NCI-H1092 treated with DMSO at 0.1 percent for 48 hours (cell line): Measurements from ENCODE around the gene KICS2.
A peak's percentile ranks its signal among the peaks of the same experiment; 100 is the strongest.
"Not testable (repeated sequence)": the region's sequence is repeated elsewhere in the genome, so short reads cannot be mapped to it uniquely, and the experiment has no call there.

ENCODE experiments used
- DNase-seq: peaks from one replicate; lab custom pipeline; 2025; lab: John Stamatoyannopoulos, UW

Gene KICS2

DNA sequence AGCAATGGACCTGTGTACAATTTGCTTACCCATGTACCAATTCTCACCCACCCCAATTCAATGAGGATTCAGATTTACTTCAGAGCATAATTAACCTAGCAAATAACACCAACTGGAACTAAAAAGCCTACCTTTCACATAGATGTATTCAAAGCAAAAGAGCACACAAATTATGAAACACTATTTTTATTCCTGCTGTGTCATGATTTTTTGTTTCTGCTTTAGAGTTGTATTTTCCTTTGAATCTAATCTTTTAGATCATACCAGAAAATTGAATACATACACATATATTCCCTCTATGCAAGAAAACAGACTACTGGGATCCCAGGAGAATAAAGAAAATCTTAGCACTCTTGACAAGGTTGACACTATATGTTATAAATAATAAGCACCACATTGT, 5.9 kb downstream of the KICS2 start:
- DNase-seq, result no peak

- DNase-seq, result no peak
Observed at GRCh38 chr12:64212119-64212746, 9.9 kb downstream of the KICS2 start.

GRCh38 chr12:64207453-64207852, 14.6 kb downstream of the KICS2 start:
- no peak for DNase-seq

GRCh38 chr12:64205542-64205941, 16.6 kb downstream of the KICS2 start:
- DNase-seq, result no peak

- no peak for DNase-seq
Observed at GRCh38 chr12:64203775-64204174, 18.3 kb downstream of the KICS2 start.

GRCh38 chr12:64203036-64203435, 19.1 kb downstream of the KICS2 start:
- no peak for DNase-seq

- not testable (repeated sequence) for DNase-seq
Observed at GRCh38 chr12:64195841-64196240, 26.3 kb downstream of the KICS2 start.

DNA sequence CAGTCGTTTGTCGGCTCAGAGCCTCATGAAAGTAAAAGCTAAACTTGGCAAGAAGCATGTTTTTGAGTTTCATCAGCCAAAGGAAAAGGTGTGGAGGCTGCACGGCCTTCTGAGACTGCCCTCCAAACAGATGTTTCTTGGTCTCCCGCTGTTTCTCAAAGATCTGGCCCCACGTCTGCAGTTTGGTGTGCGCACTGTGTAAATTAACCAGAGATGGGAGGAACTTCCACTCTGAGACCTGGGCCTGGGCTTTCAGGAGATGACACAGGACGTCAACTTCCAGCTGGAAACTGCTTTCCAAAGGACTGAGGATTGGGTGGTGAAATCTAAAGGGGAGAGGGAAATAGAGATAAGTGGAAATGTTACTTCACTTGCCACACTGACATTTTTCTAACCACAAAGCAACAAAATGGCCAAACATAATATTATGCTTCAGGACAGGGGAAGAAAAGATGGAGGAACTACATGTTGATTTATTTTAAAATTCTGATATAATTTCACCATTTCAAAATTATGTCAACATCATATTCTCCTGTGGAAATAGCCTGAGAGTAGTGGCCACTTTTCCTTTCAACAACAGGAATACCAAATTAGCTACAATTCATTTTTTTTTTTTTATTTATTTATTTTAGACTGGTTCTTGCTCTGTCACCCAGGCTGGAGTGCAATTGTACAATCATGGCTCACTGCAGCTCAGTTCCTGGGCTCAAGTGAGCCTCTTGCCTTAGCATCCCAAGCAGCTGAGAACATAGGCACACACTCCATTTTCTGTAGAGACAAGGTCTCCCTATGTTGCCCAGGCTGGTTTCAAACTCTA, 27.6 kb downstream of the KICS2 start:
- no peak for DNase-seq

GRCh38 chr12:64193931-64194330, 28.2 kb downstream of the KICS2 start:
- no peak for DNase-seq

- DNase-seq, result no peak
Observed at GRCh38 chr12:64192644-64193444, 29.3 kb downstream of the KICS2 start.

GRCh38 chr12:64190140-64190539, 32.0 kb downstream of the KICS2 start:
- no peak for DNase-seq

DNA sequence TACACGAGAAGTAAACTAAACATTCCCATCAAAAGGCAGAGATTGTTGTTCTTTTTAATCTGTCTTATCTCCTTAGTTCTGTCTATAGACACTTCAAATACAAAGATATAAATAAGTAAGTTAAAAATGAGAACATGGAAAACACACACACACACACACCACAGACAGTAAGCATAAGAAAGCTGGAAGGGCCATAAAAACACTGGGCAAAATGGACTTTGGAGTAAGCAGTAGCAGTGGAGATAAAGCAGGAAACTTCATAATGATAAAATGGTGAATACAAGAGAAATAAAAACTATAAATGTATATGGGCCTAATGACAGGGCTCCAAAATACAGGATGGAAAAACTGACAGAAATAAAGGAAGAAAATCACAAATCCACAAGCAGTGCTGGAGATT, 32.6 kb downstream of the KICS2 start:
- DNase-seq, result no peak

DNA sequence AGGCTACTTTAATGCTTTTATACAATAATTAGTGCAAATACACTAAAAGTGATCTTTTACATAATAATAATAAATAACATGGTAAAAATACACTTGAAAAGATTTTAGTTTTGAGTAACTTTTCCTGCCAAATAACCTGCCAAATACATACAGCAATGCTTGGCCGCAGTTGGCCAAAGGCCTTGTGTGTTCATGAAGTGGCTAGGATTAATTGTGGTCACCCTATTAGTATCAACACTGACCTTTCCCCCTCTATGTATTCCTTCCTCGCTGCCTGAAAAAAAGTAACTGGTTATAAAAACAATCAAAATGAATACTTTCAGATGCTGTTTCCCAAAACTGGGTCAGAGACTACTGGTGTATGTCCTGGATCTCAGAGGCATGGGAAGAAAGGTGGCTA, 34.3 kb downstream of the KICS2 start:
- no peak for DNase-seq

DNA sequence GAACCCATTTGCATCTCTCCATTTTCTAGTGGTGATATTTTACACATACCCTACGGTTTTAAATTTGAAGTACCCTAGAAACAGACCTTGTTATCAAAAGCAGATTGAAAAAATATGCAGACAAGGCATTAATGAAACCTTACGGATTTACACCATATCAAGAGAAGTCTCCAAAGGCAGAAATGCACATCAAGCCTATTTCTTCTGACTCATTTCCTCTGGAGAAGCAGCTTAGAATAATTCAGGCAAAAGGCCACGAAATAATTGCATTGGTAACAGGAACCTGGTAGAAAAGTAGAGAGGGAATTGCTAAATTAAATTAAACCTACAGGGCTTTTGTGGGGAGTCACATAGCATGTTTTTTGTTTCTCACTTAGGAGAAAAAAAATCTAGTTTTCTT, 34.7 kb downstream of the KICS2 start:
- no peak for DNase-seq

DNA sequence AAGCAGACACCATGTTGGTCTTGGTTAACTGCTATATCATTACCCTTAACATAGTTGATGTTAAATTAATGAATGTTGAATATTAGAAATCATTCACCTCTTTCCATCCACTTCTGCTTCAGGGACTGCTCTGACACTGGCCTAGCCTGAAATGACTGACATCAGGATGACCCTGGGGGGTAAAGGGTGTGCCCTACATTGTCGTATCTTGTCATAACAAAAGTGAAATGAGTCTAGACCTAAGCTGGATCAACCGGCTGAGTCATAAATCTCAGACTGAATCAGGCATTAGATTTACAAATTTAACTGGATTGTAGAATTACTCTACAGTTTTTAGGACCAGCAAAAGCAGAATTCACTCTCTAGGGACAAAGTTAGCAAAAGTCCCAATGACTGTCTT, 35.3 kb downstream of the KICS2 start:
- DNase-seq, result no peak

DNA sequence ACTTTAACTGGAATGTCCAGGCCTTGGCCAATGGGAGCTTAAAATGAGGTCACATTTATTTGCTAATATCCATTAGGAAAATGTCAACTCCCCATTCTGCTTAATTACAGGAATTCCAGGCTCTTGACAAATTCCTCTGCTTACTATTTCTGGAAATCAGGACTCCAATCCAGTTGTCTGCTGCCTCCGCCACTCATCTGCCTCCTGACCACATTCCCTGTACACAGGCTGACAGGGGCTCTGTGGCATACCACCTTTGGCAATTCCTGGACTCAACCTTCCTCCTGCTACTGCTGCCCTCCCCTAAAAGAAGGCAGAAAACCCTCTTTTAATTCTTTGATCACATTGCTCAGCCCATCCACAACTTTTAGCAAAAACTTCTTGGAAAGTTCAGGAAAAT, 37.9 kb downstream of the KICS2 start:
- no peak for DNase-seq

DNA sequence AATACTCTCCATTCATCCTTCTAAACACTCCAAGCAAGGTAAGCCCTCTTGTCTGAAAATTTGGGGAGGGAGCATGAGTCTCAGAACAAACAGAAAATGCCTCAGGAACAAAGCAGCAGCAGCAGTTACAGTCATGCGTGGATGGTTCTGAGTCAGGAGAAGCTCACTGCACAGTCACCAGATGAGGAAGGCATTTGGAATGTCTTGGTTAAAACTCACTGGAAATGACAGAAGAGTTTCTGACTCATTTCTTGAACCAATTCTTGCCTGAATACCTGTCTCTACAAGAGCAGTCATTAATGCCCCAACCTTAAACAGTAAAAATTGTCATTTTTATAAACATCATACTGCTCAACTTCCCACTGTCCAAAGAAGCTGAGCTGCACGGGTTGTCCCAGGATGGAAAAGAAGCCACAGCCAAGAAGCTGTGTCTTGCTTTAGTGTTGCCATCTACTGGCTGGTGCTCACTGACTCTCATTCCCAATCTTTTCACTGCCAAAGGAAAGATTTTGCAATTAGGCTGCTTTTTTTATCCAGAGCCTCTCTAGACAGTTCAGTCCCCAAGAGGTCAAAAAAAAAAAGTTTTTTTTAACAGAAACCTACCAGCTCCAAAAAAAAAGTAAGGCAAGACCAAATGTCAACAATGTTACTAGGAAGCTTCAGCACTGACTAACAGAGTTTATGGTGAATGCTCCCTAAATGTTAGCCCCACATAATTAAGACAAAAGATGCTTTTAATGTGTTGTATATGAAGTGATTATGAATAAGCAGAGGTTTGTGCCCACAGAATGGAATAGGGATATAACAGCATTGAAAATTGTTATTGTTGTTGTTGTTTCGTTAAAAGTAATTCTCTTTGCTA, 40.4 kb downstream of the KICS2 start:
- peak; percentile 15 for DNase-seq

- no peak for DNase-seq
Observed at GRCh38 chr12:64180951-64181350, 41.1 kb downstream of the KICS2 start.

GRCh38 chr12:64178122-64178521, 44.0 kb downstream of the KICS2 start:
- no peak for DNase-seq

- DNase-seq, result no peak
Observed at GRCh38 chr12:64177001-64177400, 45.1 kb downstream of the KICS2 start.

DNA sequence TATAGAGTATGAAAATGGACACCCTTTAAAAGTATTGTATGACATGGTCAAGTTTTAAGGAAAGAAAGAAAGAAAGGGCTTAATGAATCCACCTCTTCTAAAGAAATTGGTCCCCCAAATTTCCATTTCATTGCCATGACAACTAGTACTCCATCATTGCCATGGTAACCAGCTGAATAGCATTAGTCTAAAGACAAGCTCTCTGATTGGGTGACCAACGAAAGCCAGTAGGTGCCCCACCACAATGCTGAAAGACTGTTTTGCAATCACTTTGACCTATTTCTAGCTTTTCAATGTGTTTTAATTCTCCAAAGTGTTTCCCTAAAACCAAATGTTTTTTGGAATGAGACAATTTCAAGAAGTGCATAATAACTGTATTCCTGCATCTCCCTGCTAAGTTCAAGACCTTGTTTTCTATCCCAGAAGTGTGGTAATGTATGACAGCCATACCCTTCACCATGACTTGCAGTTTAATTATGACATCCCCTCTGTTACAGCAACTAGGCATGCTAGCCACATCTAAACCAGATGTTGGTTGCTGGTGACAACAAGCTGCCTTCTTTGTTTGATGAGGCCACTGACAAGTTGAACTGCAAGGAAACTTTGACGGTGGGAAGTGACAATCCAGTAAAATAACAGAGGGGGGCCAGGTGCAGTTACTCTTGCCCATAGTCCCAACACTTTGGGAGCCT, 46.7 kb downstream of the KICS2 start:
- no peak for DNase-seq
